Central memory CD8-positive, alpha-beta T cell (primary cell): Measurements from ENCODE around the gene EXOSC2.

Experiments
- ATAC-seq: fragments of 150-1000 bp; cut with Tn5 transposase; replicated peaks from 2 replicates; pipeline ENCODE4 v1.10.0; 2022; ENCODE audit warnings: mild to moderate bottlenecking, moderate FRiP score, moderate number of reproducible peaks; ENCODE audit not compliant: poor library complexity, severe bottlenecking; ENCODE audit errors: extremely low read depth
- DNase-seq, 2 donors: peaks; one replicate each; pipeline ENCODE4 v3.0.0; 2021; ENCODE audit warnings: low spot score in 2 of 2
- H3K27ac Mint-ChIP-seq: one replicate; pipeline ENCODE4 v1.8.0; 2022; ENCODE audit warnings: low read depth, mild to moderate bottlenecking, moderate library complexity, mixed read lengths
- H3K27me3 Mint-ChIP-seq: one replicate; pipeline ENCODE4 v1.8.0; 2022; ENCODE audit warnings: mixed read lengths
- H3K36me3 Mint-ChIP-seq: one replicate; pipeline ENCODE4 v1.8.0; 2022; ENCODE audit warnings: mild to moderate bottlenecking, moderate library complexity, mixed read lengths; ENCODE audit not compliant: insufficient read depth
- H3K4me1 Mint-ChIP-seq: one replicate; pipeline ENCODE4 v1.8.0; 2022; ENCODE audit warnings: mixed read lengths
- H3K4me3 Mint-ChIP-seq: one replicate; pipeline ENCODE4 v1.8.0; 2022; ENCODE audit warnings: mild to moderate bottlenecking, moderate library complexity, mixed read lengths
- H3K9me3 Mint-ChIP-seq: one replicate; pipeline ENCODE4 v1.8.0; 2022; ENCODE audit warnings: mixed read lengths

EXOSC2 gene, protein sequence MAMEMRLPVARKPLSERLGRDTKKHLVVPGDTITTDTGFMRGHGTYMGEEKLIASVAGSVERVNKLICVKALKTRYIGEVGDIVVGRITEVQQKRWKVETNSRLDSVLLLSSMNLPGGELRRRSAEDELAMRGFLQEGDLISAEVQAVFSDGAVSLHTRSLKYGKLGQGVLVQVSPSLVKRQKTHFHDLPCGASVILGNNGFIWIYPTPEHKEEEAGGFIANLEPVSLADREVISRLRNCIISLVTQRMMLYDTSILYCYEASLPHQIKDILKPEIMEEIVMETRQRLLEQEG

GRCh38 chr9:130693426-130694191, at the start of gene EXOSC2:
TSS of gene EXOSC2 (plus strand) at chr9:130693780. CDS start at chr9:130693792, 12 bp downstream.
- H3K27me3 Mint-ChIP-seq = no peaks in the 10 kb centered on the region
- DNase-seq = peak; percentile 74 to 87
- peak; percentile 100 for ATAC-seq
- peak within 1 kb of the TSS; percentile 90 for H3K27ac Mint-ChIP-seq
- peak within 1 kb of the TSS; percentile 95 for H3K4me3 Mint-ChIP-seq
- H3K4me1 Mint-ChIP-seq = peaks cover 41% of the 10 kb centered on the region
- H3K9me3 Mint-ChIP-seq = no peaks in the 10 kb centered on the region
- H3K36me3 Mint-ChIP-seq = peaks cover 34% of the 10 kb centered on the region

GRCh38 chr9:130651221-130651620, 42.4 kb upstream of the EXOSC2 start:
- no peak overlapping the region for H3K27ac Mint-ChIP-seq
- no peak overlapping the region for H3K4me3 Mint-ChIP-seq
- peaks cover 39% of the 10 kb centered on the region for H3K27me3 Mint-ChIP-seq
- DNase-seq (no peak), ATAC-seq (no peak)
- H3K36me3 Mint-ChIP-seq = no peaks in the 10 kb centered on the region
- no peaks in the 10 kb centered on the region for H3K4me1 Mint-ChIP-seq
- H3K9me3 Mint-ChIP-seq = peaks cover 4% of the 10 kb centered on the region

DNA sequence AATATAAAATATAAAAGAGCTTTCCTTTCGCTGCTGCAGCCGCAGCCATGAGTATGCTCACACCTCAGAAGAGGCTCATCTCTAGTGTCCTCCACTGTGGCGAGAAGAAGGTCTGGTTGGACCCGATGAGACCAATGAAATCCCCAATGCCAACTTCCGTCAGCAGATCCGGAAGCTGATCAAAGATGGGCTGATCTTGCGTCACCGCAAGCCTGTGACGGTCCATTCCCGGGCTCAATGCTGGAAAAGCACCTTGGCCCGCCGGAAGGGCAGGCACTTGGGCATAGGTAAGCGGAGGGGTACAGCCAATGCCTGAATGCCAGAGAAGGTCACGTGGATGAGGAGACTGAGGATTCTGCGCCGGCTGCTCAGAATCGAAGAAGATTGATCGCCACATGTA, 41.8 kb upstream of the EXOSC2 start:
- Mint-ChIP-seq H3K27ac (no peak overlapping the region), H3K36me3 (no peaks in the 10 kb centered on the region), H3K4me3 (no peak overlapping the region), H3K9me3 (no peaks in the 10 kb centered on the region), H3K4me1 (no peaks in the 10 kb centered on the region), H3K27me3 (peaks cover 39% of the 10 kb centered on the region)
- DNase-seq (no peak), ATAC-seq (no peak)

DNA sequence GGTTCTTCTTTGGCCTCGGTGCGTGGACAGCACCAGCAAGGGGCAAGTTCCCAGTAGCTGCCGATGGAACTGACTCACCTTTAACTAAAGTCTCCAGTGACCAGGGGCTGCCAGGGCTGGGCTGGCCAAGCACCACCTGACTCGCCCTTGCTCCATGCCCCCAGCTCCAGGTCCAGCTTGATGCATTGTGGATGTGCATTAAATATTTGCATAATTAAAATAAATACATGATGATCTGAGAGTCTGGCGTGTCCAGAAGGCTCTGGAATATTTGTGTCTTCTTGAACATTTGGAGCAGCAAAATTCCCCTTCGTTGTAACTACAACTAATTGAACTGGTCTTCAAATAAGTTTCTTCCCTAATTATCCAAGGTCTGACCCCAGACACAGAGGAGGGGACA, 38.7 kb upstream of the EXOSC2 start:
- ATAC-seq = no peak
- DNase-seq = no peak
- peaks cover 59% of the 10 kb centered on the region for H3K27me3 Mint-ChIP-seq
- H3K9me3 Mint-ChIP-seq = no peaks in the 10 kb centered on the region
- peaks cover 2% of the 10 kb centered on the region for H3K36me3 Mint-ChIP-seq
- no peak overlapping the region for H3K4me3 Mint-ChIP-seq
- no peak overlapping the region for H3K27ac Mint-ChIP-seq
- peaks cover 4% of the 10 kb centered on the region for H3K4me1 Mint-ChIP-seq

- Mint-ChIP-seq H3K36me3 (peaks cover 2% of the 10 kb centered on the region), H3K9me3 (no peaks in the 10 kb centered on the region), H3K27me3 (peaks cover 82% of the 10 kb centered on the region), H3K4me1 (peaks cover 14% of the 10 kb centered on the region), H3K4me3 (peak overlapping the region; percentile 43), H3K27ac (no peak overlapping the region)
- ATAC-seq = no peak
- DNase-seq = no peak
Measured at GRCh38 chr9:130658893-130659698, 34.5 kb upstream of the EXOSC2 start.

DNA sequence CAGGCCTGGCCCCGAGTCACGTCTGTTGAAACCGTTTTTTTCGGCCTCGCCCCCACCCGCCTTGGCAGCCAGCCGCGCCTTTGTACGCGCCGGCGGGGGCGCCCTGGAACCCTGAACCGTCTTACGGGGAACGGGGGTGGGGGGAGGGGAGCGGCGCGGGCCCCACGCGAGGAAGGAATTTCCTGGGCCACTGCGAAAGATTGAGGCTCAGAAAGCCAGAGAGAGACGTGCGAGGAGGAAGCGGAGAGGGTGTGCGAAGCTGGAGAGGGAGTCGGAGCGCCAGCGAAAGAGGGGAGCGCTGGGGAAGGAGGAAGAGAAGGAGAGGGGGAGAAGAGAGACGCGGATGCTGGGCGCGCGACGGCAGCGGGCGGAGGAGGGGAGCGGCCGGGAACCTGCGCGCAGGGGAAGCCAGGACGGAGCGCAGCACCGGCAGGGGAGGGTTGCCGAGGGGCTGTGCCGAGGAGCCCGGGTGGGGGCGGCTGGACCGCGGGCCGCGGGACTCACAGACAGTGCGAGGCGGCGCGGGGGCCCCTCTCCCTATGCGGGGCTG, 33.8 kb upstream of the EXOSC2 start:
- Mint-ChIP-seq H3K27ac (no peak overlapping the region), H3K4me1 (peaks cover 14% of the 10 kb centered on the region), H3K27me3 (peaks cover 86% of the 10 kb centered on the region), H3K9me3 (no peaks in the 10 kb centered on the region), H3K36me3 (peaks cover 2% of the 10 kb centered on the region), H3K4me3 (peak overlapping the region; percentile 43)
- ATAC-seq (no peak), DNase-seq (no peak)

GRCh38 chr9:130660326-130660682, 33.3 kb upstream of the EXOSC2 start:
- Mint-ChIP-seq H3K36me3 (peaks cover 2% of the 10 kb centered on the region), H3K4me3 (no peak overlapping the region), H3K27me3 (peaks cover 87% of the 10 kb centered on the region), H3K4me1 (peaks cover 16% of the 10 kb centered on the region), H3K27ac (no peak overlapping the region), H3K9me3 (no peaks in the 10 kb centered on the region)
- ATAC-seq (no peak), DNase-seq (no peak)

- ATAC-seq (no peak), DNase-seq (no peak)
- no peak overlapping the region for H3K27ac Mint-ChIP-seq
- peaks cover 2% of the 10 kb centered on the region for H3K36me3 Mint-ChIP-seq
- peaks cover 19% of the 10 kb centered on the region for H3K4me1 Mint-ChIP-seq
- H3K4me3 Mint-ChIP-seq = no peak overlapping the region
- peaks cover 87% of the 10 kb centered on the region for H3K27me3 Mint-ChIP-seq
- no peaks in the 10 kb centered on the region for H3K9me3 Mint-ChIP-seq
Measured at GRCh38 chr9:130660683-130661450, 32.7 kb upstream of the EXOSC2 start.

DNA sequence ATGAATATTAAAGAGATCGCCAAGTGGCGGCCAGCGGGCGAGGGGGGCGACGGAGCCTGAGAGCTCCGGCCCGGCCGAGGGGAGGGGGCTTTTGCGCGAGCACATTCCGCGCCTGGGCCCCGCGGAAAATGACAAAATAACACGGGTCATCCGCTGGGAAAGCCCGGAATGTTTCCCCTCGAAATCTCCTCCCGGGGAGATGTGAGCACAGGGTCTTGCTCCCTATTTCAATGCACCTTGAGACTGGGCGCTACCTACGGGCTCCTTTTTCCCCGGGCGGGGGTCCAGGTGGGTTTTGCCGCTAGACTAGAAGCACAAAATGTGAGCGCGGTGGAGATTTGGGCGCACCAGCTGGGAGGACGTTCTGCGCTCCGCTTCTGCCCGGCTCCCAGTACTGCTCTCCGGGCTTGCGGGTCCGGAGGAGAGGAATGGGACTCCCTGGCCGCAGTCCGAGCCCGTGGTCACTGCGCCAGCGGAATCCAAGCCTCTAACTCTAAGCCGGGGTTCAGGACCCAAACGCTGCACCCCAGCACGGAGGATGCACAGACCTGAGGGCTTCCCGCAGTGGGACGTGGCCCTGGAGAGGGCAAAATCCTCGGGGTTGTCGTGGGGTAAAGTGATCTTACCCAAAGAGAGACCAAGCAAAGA, 32.0 kb upstream of the EXOSC2 start:
- no peak overlapping the region for H3K4me3 Mint-ChIP-seq
- ATAC-seq = no peak
- no peak overlapping the region for H3K27ac Mint-ChIP-seq
- H3K36me3 Mint-ChIP-seq = peaks cover 2% of the 10 kb centered on the region
- H3K9me3 Mint-ChIP-seq = no peaks in the 10 kb centered on the region
- peaks cover 19% of the 10 kb centered on the region for H3K4me1 Mint-ChIP-seq
- DNase-seq = no peak
- peaks cover 87% of the 10 kb centered on the region for H3K27me3 Mint-ChIP-seq

DNA sequence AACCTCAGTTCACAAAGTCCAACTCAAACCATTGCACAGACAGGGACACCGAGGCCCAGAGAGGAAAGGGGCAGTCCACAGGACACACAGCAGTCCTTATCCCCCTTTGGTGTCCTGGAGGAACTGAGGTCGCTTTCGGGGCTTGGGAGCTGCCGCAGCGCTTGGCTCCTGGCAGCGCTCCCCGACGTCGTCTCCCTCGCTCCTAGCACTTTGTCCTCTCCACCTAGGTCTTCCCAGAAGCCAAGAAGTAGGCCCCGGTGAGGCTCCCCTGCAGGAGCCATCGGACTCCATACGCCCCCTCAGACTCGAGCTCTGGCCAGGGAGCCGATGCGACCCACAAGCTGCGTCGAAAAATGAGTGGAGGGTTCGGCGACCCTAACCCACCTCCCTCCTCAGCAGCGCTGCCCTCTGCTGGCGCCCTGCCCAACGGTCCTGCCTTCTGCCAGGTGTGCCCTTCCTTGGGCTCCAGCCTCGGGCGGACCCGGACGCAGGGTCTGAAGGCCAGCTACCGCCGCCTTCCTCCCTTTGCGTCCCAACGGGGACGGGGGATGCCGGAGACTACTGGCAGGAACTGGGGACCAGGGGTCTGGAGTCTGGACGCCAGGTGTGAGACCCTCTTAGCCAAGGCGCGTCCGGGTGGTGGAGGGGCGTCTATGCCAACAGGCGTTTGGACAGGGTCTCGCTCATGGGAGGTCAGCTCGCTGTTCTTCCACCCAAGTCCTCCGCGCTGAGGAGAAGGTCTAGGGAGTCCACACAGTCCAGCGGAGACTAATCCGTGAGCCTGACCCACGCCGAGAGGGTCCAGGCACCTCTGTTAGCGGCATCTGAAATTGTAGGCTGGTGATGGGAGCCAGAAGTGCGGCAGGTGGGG, 31.2 kb upstream of the EXOSC2 start:
- H3K4me1 Mint-ChIP-seq = peaks cover 19% of the 10 kb centered on the region
- H3K27ac Mint-ChIP-seq = no peak overlapping the region
- H3K27me3 Mint-ChIP-seq = peaks cover 87% of the 10 kb centered on the region
- DNase-seq (no peak), ATAC-seq (no peak)
- peaks cover 2% of the 10 kb centered on the region for H3K36me3 Mint-ChIP-seq
- no peaks in the 10 kb centered on the region for H3K9me3 Mint-ChIP-seq
- H3K4me3 Mint-ChIP-seq = peak overlapping the region; percentile 67

DNA sequence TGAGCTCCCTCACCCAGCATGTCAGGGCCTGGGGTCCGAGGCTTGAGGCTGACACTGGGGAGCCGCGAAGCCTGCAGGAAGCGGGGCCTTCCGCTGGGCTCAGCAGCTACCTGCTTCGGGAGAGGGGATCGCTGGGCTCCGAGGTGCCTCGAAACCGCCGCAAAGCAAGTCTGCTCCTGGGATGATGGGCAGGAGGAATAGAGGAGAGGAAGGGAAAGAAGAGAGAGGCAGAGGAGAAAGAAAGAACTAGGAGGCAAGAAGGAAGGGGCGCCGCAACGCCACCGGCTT, 30.7 kb upstream of the EXOSC2 start:
- H3K9me3 Mint-ChIP-seq = no peaks in the 10 kb centered on the region
- no peak overlapping the region for H3K27ac Mint-ChIP-seq
- H3K4me1 Mint-ChIP-seq = peaks cover 19% of the 10 kb centered on the region
- peaks cover 87% of the 10 kb centered on the region for H3K27me3 Mint-ChIP-seq
- no peak for DNase-seq
- H3K36me3 Mint-ChIP-seq = peaks cover 2% of the 10 kb centered on the region
- peak overlapping the region; percentile 67 for H3K4me3 Mint-ChIP-seq
- no peak for ATAC-seq
